Kidney (tissue), 14 donors: ENCODE results near the gene ATL1. TPM values are rescaled to one million over a fixed set of nuclear protein-coding genes. Genes with fewer than 3 reads are reported as not detected.

Experiments
- DNase-seq, 5 donors: peaks; one replicate each; pipeline ENCODE4 v3.0.0-alpha.2; 2013 to 2020
- FAIRE-seq: peaks from 2 replicates; lab custom pipeline; 2012; peaks lifted over from hg19 to GRCh38; lab: Jason Lieb, UNC
- H3K27ac ChIP-seq, 2 donors: one replicate each; pipeline ENCODE4 v1.7.0; 2013; ENCODE audit warnings: low read depth in 2 of 2, low read length in 2 of 2, inconsistent platforms in 1 of 2
- H3K27me3 ChIP-seq: one replicate; pipeline ENCODE4 v1.7.1; 2013; ENCODE audit warnings: low read length, inconsistent platforms; ENCODE audit not compliant: control insufficient read depth, insufficient read depth
- H3K36me3 ChIP-seq, 3 donors: one replicate each; pipeline versions ENCODE4 v1.7.0 to v1.7.1; 2013; ENCODE audit warnings: low read length in 3 of 3, control low read depth in 1 of 3, inconsistent platforms in 1 of 3; ENCODE audit not compliant: insufficient read depth in 3 of 3, control insufficient read depth in 2 of 3
- H3K4me1 ChIP-seq, 3 donors: one replicate each; pipeline versions ENCODE4 v1.7.0 to v1.7.1; 2013; ENCODE audit warnings: low read length in 3 of 3, inconsistent platforms in 1 of 3, low read depth in 1 of 3; ENCODE audit not compliant: control insufficient read depth in 2 of 3, insufficient read depth in 2 of 3
- H3K4me3 ChIP-seq, 3 donors: one replicate each; pipeline versions ENCODE4 v1.7.0 to v1.8.1; 2013; ENCODE audit warnings: low read length in 3 of 3, control low read depth in 1 of 3, inconsistent platforms in 1 of 3
- H3K9ac ChIP-seq, 3 donors: one replicate each; pipeline versions ENCODE4 v1.7.0 to v1.7.1; 2013; ENCODE audit warnings: low read length in 3 of 3, control low read depth in 1 of 3, inconsistent platforms in 1 of 3
- H3K9me3 ChIP-seq, 3 donors: one replicate each; pipeline versions ENCODE4 v1.7.0 to v1.7.1; 2013; ENCODE audit warnings: low read length in 3 of 3, control low read depth in 1 of 3, inconsistent platforms in 1 of 3; ENCODE audit not compliant: control insufficient read depth in 2 of 3, insufficient read depth in 1 of 3
- intact Hi-C: fragments of 100-400 bp; cut with DNase I; formaldehyde crosslinking; loops from one replicate; pipeline ENCODE4 v1.11.1; 2022
- polyA plus RNA-seq: library from polyadenylated mRNA; stranded (reverse); fragments of 350-450 nt; fragmentation: Illumina TruSeq; extraction: RNeasy Lipid Tissue Mini Kit (QIAGEN cat#74804); gene quantifications from one replicate; pipeline ENCODE4 v1.2.3, GENCODE V29; 2014; ENCODE audit warnings: low read depth, low replicate concordance; ENCODE audit not compliant: insufficient read depth
- total RNA-seq: library from RNA; stranded (reverse); fragmentation: NEBNext Ultra II Directional; extraction: Animal tissue kit (Norgen Biotek cat#: 25700); gene quantifications from one replicate; pipeline ENCODE4 v1.2.1, GENCODE V29; 2021
- TF ChIP-seq, protein P1 (sequence below): IDR thresholded peaks from 3 replicates; pipeline ENCODE4 v1.5.1; 2012; ENCODE audit warnings: mild to moderate bottlenecking, moderate library complexity, borderline replicate concordance; ENCODE audit not compliant: insufficient read depth; ENCODE audit errors: extremely low read depth
- donor health status: control.
- donor health status: control.
- donor health status: control.
- donor health status: control.
- donor health status: control.
- donor health status: DM: yes; HTN: yes; CAD: no.
- donor health status: Normal renal cell carcinoma (clear cell type).

ATL1 gene
- total and polyA plus RNA-seq, 2 donors from 2014 or later: 4.0 to 5.9 TPM

DNA sequence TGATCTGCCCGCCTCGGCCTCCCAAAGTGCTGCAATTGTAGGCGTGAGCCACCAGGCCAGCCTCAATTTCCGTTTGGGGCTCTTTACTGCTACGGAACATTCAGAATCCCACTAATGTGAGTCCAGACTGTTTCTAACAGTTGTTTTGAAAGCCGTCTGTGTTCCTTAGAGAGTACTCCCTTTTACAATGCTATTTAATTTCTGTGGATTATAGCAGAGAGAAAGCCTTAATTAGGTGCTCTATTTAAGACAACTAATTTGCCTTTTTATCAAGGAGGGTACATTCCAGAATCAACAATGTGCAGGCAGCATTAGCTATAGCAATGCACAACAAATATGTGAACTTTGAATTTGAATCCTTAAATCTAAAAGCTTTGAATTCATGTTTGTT lies 110.9 kb downstream of the ATL1 start:
- DNase-seq (no peak), FAIRE-seq (no peak)
- H3K36me3 ChIP-seq: no peaks in the 10 kb centered on the region
- no peaks in the 10 kb centered on the region for H3K9me3 ChIP-seq
- peaks cover 0 to 15% (median 7%) of the 10 kb centered on the region in 3 donors for H3K4me1 ChIP-seq
- H3K27me3 ChIP-seq: no peaks in the 10 kb centered on the region
- TF ChIP-seq, protein P1, sequence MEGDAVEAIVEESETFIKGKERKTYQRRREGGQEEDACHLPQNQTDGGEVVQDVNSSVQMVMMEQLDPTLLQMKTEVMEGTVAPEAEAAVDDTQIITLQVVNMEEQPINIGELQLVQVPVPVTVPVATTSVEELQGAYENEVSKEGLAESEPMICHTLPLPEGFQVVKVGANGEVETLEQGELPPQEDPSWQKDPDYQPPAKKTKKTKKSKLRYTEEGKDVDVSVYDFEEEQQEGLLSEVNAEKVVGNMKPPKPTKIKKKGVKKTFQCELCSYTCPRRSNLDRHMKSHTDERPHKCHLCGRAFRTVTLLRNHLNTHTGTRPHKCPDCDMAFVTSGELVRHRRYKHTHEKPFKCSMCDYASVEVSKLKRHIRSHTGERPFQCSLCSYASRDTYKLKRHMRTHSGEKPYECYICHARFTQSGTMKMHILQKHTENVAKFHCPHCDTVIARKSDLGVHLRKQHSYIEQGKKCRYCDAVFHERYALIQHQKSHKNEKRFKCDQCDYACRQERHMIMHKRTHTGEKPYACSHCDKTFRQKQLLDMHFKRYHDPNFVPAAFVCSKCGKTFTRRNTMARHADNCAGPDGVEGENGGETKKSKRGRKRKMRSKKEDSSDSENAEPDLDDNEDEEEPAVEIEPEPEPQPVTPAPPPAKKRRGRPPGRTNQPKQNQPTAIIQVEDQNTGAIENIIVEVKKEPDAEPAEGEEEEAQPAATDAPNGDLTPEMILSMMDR: no peak
- intact Hi-C loops: no loop called here
- H3K27ac ChIP-seq: no peak overlapping the region
- H3K4me3 ChIP-seq: no peak overlapping the region
- no peak overlapping the region for H3K9ac ChIP-seq

DNA sequence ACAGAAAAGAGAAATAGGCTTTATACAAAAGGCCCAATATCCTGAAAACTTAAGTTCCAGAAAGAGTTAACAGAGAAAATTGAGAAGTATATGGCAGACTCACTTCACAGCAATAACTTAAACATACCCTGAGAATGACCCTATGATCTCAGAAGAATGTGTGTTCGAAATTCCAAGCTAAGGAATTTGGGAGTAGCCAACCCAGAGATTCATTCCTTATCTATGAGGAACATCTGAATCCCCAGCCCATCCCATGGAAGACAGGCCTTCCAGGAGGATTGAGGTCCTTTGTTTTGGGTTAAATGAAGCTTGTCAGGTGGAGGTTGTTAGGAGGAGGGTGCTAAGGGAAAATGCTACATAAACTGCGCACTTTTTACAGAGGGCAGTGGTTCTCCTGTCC lies 115.7 kb downstream of the ATL1 start:
- Histone ChIP-seq H3K36me3 (no peaks in the 10 kb centered on the region), H3K27ac (no peak overlapping the region), H3K27me3 (no peaks in the 10 kb centered on the region), H3K9me3 (no peaks in the 10 kb centered on the region), H3K4me1 (no peaks in the 10 kb centered on the region), H3K4me3 (no peak overlapping the region), H3K9ac (no peak overlapping the region)
- DNase-seq: no peak
- TF ChIP-seq, protein P1: no peak
- no peak for FAIRE-seq
- intact Hi-C loops: no loop called here

- DNase-seq: no peak
- Histone ChIP-seq H3K36me3 (no peaks in the 10 kb centered on the region), H3K4me3 (no peak overlapping the region), H3K4me1 (no peaks in the 10 kb centered on the region), H3K9ac (no peak overlapping the region), H3K9me3 (no peaks in the 10 kb centered on the region), H3K27ac (no peak overlapping the region), H3K27me3 (no peaks in the 10 kb centered on the region)
- intact Hi-C loops: no loop called here
- FAIRE-seq: no peak
- TF ChIP-seq, protein P1: no peak
These were observed 117.0 kb downstream of the ATL1 start for GRCh38 chr14:50676814-50677516.

DNA sequence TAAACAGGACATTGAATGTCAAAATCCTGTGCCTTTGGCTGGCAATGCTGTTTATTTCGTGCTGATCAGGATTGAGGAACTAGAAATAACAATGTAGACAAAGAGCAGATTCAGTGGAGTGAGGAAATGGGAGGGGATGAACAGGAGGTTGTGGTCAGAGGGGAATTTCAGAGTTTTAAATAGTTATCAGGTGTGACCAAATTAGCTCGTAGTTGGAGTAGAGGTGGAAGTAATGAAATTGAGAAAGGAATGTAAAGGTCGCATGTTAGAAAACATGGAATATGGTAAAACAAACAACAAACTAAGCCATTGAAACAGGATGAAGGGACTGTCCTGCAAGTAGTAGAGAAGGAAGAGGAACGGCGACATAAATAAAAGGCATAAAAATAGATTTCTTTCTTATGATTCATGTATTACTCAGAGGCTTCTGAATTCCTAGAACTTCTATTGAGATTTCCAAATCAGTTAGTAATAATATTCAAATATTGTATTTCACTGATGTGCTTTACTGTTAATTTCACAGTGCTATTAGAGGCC lies 117.7 kb downstream of the ATL1 start:
- no peaks in the 10 kb centered on the region for H3K36me3 ChIP-seq
- intact Hi-C loops: no loop called here
- H3K9me3 ChIP-seq: no peaks in the 10 kb centered on the region
- no peak overlapping the region for H3K9ac ChIP-seq
- TF ChIP-seq, protein P1: no peak
- no peak overlapping the region for H3K4me3 ChIP-seq
- FAIRE-seq: no peak
- H3K4me1 ChIP-seq: no peaks in the 10 kb centered on the region
- peak in 1 of 5 donors; percentile 15 for DNase-seq
- no peak overlapping the region for H3K27ac ChIP-seq
- H3K27me3 ChIP-seq: no peaks in the 10 kb centered on the region
